ENCODE results near the gene GPAT3.
A peak's percentile ranks its signal among the peaks of the same experiment; 100 is the strongest.
"Not testable (repeated sequence)": the region's sequence is repeated elsewhere in the genome, so short reads cannot be mapped to it uniquely, and the experiment has no call there.

GPAT3 gene

DNA sequence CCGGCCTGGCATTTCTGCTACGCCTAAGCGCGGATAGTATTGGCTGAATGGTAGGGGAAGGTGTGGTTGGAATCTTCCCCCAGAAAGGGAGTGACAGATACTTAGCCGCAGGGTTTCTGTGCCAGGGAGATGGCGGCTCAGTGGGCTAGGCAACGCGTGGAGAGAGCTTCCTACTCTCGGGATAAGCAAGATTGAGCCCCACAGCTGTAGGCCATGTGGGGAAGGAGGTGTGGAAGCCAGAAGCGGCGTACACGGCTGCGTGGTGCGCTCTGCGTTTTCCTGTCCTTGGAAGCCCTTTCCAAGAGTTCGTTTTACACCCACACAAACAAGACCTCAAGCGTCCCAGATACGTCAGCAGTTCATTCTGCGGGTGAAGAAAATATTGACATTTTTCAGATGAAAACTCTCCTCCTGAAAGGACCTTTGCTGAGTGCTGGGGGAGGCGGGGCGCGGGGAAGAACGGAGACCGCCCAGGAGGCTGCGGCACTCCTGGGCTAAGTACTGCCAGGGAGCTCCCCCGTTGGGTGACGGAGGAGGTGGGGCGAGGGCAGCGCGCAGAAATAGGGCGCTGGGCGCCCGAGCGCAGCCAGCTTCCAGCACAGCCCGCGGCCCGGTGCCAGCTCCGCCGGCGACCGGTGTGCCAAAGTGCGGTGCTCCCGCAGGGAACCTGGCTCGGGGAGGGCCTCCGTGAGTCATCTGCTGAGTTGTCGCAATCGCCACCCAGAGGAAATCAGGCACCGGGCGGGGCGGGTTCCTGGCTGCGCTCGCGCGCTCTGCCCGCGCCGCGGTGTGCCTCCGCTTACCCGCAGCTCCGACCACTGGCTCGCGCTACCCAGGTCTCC is at the start of gene GPAT3:
Gene GPAT3, plus strand, starts transcription at position 589 of the 842 bp plus-strand sequence. CDS start 515 bp downstream, outside the sequence.
- DNase-seq = peak; percentile 75

DNA sequence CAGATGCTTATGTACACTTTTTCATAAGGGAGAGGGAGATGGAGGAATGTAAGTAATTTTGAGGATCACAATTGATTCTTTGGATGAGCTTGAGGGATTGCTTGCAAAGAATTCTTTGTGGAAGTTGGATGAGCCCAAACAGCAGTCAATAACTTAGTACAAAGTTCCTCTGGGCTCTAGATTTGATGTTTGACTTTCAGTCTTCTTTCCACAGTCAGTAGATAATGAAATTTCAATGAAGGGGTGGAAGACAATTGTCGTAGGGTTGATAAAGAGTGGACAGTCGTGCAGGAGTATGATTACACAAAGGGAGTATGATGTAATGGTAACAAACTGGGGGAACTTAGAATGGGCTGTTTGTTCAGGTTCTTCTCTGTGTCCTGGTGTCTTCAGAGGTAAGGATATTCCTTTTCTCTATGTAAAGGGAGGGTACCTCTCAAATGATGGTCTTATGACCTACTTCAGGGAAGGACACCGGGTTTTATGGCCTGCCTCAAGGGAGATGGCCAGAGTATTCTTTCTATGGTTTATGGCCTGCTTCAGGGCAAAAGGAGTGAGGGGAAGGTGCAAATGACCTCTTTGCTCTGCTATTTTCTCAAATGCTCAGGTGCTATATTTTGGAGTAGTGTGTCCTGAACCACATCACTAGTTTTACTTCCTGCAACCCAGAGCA is 49.3 kb upstream of the GPAT3 start:
- DNase-seq = no peak

DNA sequence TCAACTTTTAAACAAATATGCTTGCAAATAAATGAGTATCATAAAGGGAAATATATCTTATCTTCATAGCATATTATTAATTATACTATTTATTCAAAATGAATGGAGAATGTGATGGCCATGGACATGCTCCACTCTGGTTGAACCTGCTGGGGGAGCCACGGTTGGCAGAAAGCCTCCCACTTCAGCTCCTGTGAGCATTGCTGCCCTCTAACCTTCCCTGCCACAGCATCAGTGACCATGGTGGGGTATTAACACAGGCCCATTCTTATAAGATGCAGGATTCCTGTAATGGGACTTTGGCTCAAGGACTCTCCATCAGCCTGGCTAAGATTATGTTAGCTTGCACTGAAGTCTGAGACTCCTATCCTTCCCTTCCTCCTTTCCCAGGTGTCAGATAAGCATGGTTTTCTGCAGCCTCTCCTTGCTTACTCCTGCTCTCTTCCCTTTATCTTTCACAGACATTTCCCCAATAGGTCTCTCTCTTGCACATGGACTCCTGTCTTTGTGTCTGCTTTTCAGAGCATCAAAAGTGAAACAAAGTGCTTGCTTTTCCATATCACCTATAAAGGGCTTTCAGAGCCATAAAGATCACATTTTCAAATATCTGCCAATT is 46.1 kb upstream of the GPAT3 start:
- DNase-seq = no peak

DNA sequence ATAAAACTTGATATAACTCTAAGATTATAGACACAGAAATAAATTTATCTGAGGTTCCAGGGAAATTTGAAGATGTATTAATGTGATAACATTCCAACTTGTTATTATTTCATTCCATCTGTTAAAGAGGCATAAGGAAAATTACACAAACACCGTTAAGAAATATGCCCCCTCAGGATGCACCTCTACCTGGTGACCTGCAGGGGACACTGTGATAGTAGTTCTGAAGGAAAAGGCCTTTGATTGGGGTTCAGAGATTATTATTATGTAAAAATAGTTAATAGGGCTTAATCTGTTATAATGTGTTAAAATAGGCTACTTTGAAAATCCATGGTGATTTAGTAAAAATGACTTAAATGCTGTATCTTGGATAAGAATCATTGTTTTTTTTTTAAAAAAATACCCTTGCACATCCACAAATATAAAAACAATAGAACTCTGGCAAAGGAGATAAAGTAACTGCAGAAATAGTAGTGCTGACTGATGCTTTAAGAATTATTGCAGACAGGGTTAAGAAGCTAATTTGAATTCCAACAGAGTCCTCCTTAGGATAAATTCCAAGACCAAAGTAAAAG is 44.9 kb upstream of the GPAT3 start:
- DNase-seq = peak; percentile 4

DNA sequence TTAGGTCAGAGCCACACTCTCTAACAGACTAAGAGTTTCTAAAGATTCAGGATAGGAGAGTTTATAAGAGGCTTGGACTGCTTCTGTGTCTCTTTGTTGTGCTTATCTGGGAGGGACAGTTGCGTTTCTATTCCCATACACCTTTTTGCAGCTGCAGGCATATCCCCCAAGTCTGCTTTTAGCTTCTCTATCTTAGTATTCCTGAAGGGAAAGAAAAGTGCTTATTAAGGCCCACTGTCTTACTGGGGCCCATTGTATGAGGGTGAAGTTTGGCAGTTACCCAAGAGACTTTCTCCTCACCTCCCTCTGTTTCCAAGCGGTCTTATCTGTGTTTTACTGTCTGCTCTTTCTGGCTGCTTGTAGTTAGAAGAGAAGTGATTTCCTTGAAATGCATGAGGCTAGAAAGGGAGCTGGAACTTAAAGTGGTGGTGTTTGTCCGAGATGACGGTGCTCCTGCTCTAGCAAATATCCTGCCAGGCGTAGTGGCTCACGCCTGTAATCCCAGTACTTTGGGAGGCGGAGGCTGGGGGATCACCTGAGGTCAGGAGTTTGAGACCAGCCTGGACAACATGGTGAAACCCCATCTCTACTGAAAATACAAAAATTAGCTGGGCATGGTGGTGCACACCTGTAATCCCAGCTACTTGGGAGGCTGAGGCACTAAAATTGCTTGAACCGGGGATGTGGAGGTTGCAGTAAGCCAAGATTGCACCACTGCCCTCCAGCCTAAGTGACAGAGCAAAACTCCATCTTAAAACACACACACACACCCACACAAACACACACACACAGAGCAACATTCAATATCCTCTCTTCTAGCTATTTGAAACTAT is 39.6 kb upstream of the GPAT3 start:
- DNase-seq = not testable (repeated sequence)

DNA sequence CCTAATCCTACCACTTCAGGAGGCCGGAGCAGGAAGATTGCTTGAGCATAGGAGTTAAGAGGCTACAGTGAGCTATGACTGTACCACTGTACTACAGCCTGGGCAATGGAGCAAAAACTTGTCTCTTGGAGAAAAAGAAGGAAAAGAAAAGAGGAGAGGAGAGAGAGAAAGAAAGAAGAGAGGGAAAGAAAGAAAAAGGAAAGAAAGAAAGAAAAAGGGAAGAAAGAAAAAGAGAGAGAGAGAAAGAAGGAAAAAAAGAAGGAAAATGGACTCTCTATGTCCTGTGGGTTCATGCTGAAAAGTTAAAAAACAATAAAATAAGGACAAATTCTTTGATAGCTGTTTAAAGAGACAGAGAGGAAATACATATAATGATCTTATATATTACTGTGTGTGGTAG is 37.7 kb upstream of the GPAT3 start:
- DNase-seq = no peak

DNA sequence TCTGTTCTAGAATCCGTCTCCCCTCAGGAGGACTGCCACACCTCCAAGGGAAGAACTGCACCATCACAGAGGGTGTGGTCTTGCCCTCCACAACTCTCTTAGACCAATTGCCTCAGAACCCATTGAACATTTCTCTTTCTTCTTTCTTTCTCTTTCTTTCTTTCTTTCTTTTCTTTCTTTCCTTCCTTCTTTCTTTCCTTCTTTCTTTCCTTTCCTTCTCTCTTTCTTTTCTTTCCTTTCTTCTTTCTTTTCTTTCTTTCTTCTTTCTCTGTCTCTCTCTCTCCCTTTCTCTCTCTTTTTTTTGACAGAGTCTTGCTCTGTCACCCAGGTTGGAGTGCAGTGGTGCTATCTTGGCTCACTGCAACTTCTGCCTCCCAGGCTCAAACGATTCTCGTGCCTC is 34.2 kb upstream of the GPAT3 start:
- DNase-seq = not testable (repeated sequence)

DNA sequence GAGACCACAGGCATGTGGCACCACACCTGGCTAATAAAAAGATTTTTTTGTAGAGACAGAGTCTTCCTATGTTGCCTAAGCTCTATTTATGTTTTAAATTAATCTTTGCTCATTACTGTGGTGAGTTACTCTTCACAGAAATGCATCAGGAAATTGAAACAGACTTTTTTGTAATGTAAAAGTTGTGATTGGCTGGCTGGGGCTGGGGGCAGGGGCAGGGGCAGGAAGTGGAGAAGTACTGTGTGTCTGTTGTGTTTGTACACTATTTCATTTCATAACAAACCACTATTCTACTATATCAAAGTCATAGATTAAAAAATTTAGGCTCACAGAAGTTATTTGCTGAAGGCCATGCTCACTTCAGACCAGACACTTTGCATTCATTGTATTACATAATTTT is 31.9 kb upstream of the GPAT3 start:
- DNase-seq = no peak

DNA sequence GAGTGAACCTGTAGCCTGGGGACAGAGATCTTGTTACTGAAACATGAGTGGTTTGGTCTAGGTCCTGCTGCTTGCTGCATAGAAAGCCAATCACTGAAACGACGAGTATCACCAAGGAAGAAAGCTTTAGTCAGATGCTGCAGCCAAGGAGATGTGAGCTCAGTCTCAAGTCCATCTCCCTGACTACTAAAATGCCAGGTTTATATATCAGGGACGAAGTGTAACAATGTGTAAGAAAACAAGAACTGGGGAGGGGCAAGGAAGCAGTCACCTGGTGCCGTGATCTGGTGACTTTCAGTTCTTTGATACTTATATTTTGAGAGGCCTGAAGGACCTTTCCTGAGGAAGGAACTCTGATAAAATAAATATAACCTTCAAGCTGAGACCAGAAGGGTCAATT is 31.4 kb upstream of the GPAT3 start:
- no peak for DNase-seq

DNA sequence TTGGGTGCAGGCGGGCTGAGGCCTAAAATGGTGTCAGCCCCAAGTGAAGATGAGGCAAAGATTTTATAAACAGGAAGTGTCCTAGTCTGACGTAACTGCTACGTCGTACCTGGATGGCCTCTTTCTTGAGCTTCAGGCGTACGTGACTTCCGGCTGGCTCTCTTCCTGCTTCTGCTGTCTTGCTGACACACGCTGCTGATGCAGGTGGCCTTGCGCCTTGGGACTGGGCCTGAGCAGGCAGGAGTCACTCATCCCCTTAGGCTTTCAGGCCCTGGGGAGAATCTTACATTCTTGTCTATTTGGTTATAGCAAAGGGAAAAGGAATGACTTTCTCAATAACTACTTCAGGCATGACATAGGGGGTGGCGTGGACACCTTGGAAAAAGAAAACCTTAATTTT is 30.9 kb upstream of the GPAT3 start:
- no peak for DNase-seq

DNA sequence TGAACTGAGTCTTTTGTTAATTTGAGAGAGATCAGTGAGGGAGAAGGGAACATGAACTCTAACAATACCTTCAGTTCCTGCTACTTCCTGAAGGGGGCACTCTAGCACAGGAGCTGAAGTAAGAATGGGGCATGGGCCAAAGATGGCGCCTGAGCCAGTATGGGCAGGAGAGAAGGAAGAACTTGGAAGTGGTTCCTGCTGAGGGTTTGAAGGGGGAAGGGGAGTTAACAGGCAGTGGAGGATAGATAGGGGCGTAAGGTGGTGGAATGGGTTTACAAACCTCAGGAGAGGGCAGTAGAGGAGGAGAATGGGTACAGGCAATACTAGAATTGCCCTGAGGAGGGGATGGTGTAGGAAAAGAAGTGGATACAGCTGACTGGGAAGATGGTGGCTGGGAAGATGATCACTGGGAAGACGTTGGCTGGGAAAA is 26.7 kb upstream of the GPAT3 start:
- peak; percentile 62 for DNase-seq

DNA sequence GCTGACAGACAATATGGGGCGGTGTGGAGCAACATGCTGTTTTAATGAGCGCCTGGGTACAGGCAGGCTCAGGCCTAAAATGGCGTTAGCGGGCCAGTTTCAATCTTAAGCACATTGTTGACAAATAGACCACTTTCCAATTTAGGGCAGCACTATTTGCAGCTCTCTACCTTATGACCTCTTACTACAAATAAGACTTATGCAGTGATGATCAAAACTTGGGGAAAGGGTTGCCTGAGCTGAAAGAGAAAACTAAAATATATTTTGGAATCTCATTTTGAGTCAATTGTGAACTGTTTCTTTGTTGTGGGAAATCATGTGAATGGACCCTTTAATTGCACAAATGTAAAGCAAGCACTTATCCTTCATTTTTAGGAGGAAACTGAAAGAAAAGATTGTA is 25.5 kb upstream of the GPAT3 start:
- no peak for DNase-seq

DNA sequence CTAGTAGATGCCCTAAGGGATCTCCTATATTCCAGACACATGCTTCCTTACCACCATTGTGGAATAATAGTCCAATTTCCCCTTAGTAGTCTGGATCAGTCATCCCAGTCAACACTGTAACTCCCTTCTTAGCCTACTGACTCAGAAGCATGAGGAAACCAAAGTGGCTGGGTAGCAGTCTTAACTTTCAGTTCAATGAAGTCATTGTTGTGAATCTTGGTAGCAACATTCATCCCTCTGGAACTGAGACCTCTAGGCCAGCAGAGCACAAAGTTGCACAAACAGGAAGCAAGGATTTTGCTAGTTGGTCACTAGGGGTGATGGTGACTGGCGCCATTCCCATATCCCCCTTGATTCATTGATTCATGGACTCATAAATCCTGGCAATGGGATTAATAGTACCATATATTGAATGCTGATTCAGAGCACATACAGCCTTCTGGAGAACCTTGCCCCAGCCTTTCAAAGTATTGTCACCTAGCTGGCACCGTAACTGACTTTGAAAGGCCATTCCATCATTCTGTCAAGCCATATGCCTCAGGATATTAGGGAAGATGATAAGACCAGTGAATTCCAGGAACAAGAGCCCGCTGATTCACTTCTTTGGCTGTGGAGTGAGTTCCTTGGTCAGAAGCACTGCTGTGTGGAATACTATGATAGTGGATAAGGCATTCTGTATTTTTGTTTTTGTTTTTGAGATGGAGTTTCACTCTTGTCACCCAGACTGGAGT is 19.7 kb upstream of the GPAT3 start:
- DNase-seq = no peak

DNA sequence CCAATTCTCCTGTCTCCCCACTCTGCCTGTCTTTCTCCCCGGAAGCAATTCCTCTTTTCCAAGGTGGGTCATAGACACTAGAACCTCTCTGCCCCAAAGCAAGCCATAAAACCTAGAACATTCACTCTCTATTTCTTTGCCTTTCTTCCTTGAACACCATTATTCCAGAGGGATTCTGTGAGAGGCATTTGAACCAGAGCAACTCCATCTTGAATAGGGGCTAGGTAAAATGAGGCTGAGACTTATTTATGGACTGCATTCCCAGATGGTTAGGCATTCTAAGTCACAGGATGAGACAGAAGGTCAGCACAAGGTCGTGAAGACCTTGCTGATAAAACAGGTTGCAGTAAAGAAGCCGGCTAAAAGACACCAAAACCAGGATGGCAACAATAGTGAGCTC is 13.7 kb upstream of the GPAT3 start:
- no peak for DNase-seq

DNA sequence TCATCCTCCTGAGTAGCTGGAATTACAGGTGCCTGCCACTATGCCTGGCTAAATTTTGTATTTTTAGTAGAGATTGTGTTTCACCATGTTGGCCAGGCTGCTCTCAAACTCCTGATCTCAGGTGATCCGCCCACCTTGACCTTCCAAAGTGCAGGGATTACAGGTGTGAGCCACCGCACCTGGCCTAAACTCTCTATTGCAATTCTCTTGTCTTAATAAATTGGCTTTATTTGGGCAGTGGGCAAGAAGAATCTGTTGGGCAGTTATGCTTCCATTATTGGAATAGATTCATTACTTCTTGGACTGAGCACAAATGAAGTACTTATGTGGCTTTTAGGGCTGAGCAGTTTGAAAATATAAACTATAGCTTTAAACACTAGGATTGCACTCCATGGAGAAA is 8.2 kb upstream of the GPAT3 start:
- DNase-seq = no peak

DNA sequence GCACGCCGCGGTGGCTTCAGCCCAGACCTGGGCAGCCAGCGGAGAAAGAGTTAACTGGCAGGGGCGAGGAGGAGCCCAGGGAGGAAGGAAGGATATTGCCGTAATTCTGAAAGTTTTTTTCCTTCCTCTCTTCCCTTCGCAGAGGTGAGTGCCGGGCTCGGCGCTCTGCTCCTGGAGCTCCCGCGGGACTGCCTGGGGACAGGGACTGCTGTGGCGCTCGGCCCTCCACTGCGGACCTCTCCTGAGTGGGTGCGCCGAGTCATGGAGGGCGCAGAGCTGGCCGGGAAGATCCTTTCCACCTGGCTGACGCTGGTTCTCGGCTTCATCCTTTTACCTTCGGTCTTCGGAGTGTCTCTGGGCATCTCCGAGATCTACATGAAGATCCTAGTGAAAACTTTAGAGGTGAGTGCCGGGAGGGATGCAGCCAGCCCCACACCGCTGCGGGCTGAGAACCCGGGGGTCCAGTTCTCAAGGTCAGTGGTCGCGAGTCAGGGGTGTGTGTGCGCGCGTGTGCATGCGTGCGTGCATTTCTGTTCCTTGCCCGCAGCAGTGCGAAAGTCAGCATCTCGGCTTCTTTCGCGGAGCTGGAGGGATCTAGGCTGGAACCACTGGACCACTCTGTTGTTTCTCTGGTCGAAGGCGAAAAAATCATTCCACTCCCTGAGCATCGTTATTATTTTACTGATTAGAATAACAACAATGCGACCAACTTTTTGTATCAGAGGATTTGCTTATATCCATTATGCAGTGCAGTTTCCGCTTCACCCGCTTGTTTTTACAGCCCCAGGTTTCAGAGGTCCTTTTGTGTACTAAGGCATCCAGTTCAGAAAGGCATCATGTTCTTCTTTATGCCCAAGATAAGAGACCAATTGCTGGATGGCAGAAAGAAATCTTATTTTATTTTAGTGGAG is 709 bp downstream of the GPAT3 start:
- peak; percentile 49 for DNase-seq

DNA sequence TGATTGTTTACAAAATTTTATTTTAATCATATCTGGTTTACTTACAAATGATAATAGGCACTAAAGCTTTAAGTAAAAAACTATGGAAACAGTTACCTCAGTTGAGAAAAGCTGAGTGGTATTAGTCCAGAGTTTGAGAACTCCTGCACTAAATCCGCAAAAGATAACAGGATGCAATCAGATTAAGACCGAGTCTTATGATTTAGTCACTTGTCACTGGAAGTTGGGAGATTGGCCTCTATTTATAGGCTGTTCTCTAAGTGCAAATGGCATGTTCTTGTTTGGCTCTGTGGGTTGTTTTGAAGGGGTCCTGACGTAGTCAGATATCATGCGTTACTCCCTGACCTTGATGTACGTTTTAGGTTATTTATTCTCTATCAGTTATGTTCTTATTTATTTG is 6.3 kb downstream of the GPAT3 start:
- DNase-seq = no peak

DNA sequence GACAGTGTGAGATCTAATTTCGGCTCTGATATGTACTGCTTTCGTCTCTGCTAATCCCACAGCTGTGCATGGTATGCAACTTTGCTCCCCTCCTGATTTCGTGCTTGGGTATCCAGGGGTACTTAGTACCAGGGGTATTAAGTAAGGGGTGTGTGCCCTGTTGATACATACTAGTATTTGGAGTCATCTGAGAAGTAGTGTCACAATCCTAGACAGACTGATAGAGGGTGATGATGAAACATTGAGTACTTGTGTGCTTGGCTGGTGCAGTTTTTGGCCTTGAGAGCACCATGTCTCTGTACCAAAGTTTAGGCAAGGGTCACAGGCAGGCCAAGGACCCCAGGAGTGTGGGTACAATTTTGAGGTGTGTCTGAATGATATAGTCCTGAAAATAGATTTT is 10.9 kb downstream of the GPAT3 start:
- DNase-seq = no peak

DNA sequence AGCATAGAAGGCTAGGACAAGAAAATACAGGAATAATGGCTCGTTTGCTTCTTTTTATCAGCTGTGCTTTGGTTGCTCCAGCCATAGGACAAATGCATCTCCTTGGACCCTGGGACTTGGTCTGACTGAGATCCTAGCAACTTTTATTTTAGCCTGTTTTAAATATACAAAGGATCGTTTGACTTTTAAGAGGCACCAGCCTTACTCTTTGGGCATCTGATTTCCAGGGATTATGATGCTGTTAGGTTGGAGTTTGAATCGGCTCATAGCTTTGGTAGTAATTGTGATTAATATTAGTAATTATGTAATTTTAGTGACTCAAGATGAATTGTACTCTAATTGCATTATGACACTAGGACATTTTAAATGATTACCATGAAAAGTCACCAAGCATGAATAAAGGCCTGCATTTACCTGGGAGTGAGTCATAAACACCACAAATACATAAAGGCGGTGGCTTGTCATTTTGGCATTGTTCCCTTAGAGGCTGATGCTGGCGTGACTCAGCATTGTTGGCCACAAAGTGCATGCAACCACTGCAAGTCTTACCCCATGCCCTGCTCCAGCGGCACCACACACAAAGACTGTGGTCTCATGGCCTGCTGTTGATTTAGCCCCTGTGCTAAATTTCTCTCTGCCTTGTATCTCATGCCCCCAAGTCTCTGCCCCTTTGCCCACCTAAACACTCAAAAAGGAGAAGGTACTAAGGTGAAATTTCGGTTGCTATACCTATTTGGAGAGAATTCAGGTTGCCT is 12.4 kb downstream of the GPAT3 start:
- peak; percentile 86 for DNase-seq

DNA sequence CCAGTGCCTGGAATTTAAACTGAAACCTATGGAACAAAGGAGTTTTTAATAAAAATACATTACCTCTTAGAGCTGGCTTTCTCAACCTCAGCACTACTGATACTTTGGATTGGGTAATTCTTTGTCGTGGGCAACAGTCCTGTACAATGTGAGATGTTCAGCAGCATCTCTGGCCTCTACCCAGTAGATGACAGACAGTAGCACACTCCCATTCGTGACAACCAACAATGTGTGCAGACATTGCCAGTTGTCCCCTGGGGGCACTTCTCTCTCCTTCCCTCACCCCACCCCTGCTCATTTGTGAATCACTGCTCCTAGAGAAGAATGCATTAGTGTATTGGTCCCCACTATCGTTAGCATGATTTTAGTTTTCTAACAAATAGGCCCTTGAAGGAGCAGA is 16.2 kb downstream of the GPAT3 start:
- DNase-seq = peak; percentile 41

Measured in NCI-H69 (cell line).